HG03103 (cell line): Measurements from ENCODE around the gene CLPTM1.

Experiments used
- ATAC-seq: cut with Tn5 transposase; IDR thresholded peaks from one replicate; pipeline ENCODE4 v1.9.1; 2021; ENCODE audit warnings: low read depth; ENCODE audit not compliant: unreplicated experiment

The CLPTM1 gene

DNA sequence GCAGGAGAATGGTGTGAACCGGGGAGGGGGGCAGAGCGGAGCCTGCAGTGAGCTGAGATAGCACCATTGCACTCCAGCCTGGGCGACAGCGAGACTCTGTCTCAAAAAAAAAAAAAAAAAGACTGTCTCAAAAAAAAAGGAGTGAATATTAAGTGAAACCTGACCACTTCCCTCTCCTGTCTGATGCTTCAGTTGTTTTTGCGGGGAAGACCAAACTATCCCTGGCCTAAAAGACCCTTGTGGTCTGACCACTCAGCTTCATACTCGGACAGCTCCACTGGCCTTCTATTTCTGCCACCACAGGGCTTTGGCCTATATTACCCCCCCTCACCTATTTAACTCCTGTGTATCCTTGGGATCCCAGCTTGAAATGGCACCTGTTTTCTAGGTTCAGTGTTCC is 85.9 kb downstream of the CLPTM1 start:
- no peak for ATAC-seq
